ENCODE data around the gene RNF208.

Gene RNF208

DNA sequence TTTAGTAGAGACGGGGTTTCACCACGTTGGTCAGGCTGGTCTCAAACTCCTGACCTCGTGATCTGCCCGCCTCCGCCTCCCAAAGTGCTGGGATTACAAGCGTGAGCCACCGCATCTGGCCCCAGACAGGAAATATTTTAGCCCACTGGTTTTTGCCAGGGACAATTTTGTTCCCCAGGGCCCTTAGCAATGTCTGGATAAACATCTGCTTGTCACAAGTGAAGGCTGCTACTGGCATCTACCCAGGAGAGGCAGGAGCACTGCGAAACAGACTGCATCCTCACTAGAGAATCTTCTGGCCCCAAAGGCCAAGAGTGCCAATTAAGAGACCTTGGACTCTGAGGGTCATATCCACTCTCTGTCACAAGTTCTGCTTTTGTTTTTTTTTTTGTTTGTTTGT, 19.1 kb downstream of the RNF208 start:
- Histone ChIP-seq H3K36me3 (ENCODE audit: control insufficient read depth, insufficient read depth, low read length) (no peaks in the 10 kb centered on the region), H3K27me3 (ENCODE audit: control insufficient read depth, insufficient read depth, low read length) (no peaks in the 10 kb centered on the region), H3K9ac (ENCODE audit: low read length) (no peak overlapping the region), H3K4me1 (ENCODE audit: control insufficient read depth, insufficient read depth, low read length) (peaks cover 43% of the 10 kb centered on the region), H3K4me3 (ENCODE audit: low read length) (no peak overlapping the region), H3K9me3 (ENCODE audit: control insufficient read depth, low read length) (no peaks in the 10 kb centered on the region)

DNA sequence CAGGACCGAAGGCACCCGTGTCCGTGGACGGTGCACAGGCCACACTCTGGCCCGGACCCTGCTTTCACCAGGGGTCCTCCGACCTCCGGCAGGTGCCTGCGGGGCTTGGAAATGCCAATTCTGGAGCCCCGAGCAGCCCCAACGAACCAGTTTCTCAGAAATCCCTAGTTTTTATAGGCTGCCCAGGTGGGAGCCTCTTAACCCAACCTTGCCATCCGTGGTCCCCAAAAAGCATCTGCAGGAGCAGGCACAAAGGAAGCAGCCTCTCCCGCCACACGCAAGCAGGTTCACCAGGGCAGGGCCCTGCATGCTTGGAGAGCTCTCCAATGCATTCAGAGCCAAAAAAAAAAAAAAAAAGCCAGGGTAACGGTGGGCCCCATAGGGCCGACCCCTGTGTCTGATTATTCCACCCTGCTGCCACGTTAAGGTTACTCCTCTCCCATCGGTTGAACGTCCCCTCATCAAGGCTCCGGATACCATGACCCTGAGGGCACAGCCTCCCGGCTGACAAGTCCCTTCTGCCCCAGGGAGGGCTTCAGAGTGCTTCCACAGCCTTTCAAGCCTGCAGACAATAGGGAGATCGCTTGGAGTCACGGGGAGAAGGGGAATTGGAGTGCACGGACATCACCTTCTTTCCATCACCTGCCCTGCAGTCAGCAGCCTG, 20.7 kb downstream of the RNF208 start:
- peaks cover 53% of the 10 kb centered on the region for H3K4me1 ChIP-seq (ENCODE audit: control insufficient read depth, insufficient read depth, low read length)

DNA sequence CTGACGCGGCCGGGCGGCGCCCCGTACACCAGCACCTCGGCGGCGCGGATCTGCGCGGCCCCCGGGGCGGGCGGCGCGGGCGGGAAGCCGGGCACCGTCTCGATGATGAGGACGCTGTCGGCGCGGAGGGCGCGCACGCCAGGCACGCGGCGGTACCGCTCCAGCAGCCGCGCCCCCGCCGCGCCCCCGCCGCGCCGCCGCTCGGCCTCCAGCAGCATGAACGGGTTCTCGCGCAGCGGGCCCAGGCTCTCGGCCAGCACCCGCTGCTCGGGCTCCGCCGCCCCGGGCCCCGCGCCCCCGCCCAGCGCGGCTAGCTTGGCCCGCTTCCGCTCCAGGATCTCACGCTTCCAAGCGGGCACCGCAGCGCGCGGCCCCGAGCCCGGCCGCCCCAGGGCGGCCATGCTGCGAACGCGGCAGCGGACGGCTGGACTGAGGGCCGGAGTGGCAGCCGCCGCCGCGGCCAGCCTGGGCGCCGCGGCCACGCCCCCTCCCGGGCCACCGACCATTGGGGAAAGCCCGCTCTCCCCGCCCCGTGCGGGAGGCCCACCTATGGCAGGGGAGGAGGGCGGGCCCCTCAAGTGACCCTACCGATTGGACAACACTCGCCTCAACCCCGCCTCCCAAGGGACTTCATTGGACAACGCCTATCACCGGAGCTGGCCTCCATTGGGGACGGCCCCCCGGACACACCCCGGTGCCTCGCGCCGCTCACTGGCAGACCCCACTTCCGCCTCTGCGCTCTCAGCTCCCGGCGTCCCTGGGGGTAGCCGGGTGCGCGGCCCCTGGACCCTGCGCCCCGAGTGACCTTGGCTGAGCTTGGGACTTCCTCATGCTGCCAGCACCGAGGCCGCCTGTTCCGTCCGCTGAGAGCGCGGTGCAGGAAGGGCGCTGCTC, 21.5 kb downstream of the RNF208 start, which contains the start of gene TPRN:
Gene TPRN, minus strand, starts transcription at position 431 of the 894 bp plus-strand sequence. Its CDS starts 30 bp downstream, at position 401.
- no peaks in the 10 kb centered on the region for H3K36me3 ChIP-seq (ENCODE audit: control insufficient read depth, insufficient read depth, low read length)
- peak within 1 kb of the TSS; percentile 66 for H3K9ac ChIP-seq (ENCODE audit: low read length)
- H3K9me3 ChIP-seq (ENCODE audit: control insufficient read depth, low read length): no peaks in the 10 kb centered on the region
- H3K27me3 ChIP-seq (ENCODE audit: control insufficient read depth, insufficient read depth, low read length): no peaks in the 10 kb centered on the region
- peak within 1 kb of the TSS; percentile 44 for H3K4me3 ChIP-seq (ENCODE audit: low read length)
- H3K4me1 ChIP-seq (ENCODE audit: control insufficient read depth, insufficient read depth, low read length): peaks cover 55% of the 10 kb centered on the region

More for the DNA sequence above, 20.7 kb downstream of the RNF208 start:
- Histone ChIP-seq H3K9me3 (ENCODE audit: control insufficient read depth, low read length) (no peaks in the 10 kb centered on the region), H3K9ac (ENCODE audit: low read length) (peak overlapping the region; percentile 66), H3K27me3 (ENCODE audit: control insufficient read depth, insufficient read depth, low read length) (no peaks in the 10 kb centered on the region), H3K36me3 (ENCODE audit: control insufficient read depth, insufficient read depth, low read length) (no peaks in the 10 kb centered on the region), H3K4me3 (ENCODE audit: low read length) (peak overlapping the region; percentile 44)

DNA sequence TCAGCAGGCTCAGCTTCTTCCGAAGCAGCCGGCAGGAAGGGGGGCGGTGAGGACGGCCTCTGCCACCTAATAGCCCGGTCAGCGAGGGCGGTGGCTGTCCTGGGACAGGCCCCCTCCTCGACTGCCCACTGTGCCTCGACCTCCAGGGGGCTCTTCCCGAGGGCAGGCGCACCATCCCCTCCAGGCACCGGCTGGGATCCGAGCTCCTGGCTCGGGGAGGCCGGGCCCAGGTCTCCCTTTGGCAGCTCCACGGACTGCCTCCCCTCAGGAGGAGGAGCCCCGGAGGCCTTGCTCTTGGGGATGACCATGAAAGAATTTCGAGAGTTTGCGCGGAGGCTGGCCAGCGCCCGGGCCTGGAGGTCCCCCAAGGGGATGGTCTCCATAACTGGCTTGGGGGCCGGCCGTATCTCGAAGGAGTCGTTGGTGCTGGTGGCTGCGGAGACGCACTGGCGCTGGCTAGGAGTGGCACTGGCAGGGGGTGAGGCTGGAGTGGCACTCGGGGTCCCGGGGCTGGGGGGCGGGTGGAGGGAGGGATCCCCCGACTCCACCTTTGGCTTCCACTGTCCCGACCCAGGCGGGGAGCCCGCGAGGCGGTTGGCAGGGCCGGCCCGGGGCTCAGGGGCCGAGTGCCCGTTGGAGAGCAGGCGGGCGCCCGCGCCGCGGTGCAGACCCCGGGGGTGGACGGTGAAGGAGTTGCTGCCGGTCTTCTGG, 22.5 kb downstream of the RNF208 start:
- Histone ChIP-seq H3K9ac (ENCODE audit: low read length) (peak overlapping the region; percentile 57), H3K4me1 (ENCODE audit: control insufficient read depth, insufficient read depth, low read length) (peaks cover 65% of the 10 kb centered on the region), H3K9me3 (ENCODE audit: control insufficient read depth, low read length) (no peaks in the 10 kb centered on the region), H3K36me3 (ENCODE audit: control insufficient read depth, insufficient read depth, low read length) (no peaks in the 10 kb centered on the region), H3K27me3 (ENCODE audit: control insufficient read depth, insufficient read depth, low read length) (no peaks in the 10 kb centered on the region), H3K4me3 (ENCODE audit: low read length) (no peak overlapping the region)

DNA sequence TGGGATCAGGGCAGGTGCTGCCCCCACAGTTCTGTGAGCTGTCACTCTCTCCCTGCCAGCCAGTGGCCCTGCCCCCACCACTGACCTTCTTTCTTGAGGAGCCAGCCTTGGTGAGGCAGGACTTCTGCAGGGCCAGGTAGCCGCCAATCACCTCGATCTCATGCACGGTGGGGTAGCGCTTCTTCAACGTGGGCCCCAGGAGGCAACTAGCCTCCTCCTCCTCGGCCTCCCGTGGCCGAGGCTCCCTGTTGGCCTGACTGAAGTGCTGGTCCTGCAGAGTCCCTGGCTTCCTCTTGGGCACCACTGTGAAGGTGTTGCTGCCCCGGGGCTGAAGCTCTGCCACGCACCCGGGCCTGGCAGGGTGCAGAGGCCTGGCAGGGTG, 23.1 kb downstream of the RNF208 start:
- no peaks in the 10 kb centered on the region for H3K9me3 ChIP-seq (ENCODE audit: control insufficient read depth, low read length)
- H3K9ac ChIP-seq (ENCODE audit: low read length): peak overlapping the region; percentile 49
- peaks cover 64% of the 10 kb centered on the region for H3K4me1 ChIP-seq (ENCODE audit: control insufficient read depth, insufficient read depth, low read length)
- H3K4me3 ChIP-seq (ENCODE audit: low read length): no peak overlapping the region
- H3K27me3 ChIP-seq (ENCODE audit: control insufficient read depth, insufficient read depth, low read length): no peaks in the 10 kb centered on the region
- no peaks in the 10 kb centered on the region for H3K36me3 ChIP-seq (ENCODE audit: control insufficient read depth, insufficient read depth, low read length)

DNA sequence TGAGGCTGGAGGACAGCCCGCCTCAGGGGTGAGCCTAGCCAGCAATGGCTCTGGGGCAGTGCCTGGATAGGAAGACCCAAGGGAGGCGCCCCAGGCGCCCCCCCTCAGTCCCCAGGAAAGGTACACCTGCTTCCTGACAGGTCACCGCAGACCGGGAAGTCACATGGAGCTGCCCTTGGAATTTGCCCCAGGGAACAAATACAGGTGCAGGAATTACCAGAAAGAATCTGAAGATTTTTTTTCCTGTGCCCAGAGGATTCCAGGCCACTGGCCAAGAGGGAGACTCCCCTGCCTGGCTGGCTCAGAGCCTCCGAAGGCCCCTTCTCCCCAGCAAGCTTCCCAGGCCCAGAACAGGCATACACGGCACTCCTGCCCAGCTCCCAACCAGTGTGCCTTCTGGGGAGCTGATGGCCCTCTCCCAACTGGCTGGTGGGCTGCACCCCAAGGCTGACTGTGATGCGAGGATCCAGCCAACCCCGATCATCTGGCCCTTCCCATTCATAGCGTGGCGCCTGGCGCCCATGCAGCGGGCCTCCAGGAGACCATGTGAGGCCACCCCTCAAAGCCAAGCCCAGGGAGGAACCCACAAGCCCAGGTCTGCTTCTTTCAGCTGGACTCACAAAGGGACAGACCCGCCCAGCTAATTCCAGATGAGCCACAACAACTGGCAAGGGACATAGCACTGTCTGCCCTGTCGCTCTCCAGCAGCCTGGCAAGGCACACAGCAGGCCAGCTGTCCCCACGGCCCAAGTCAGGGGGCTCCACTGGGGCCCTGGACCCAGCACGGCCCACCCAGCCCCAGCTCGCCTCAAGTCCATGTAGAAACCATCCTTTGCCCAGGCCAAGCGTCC, 23.8 kb downstream of the RNF208 start:
- Histone ChIP-seq H3K4me1 (ENCODE audit: control insufficient read depth, insufficient read depth, low read length) (peaks cover 63% of the 10 kb centered on the region), H3K4me3 (ENCODE audit: low read length) (peak overlapping the region; percentile 25), H3K36me3 (ENCODE audit: control insufficient read depth, insufficient read depth, low read length) (no peaks in the 10 kb centered on the region), H3K9me3 (ENCODE audit: control insufficient read depth, low read length) (no peaks in the 10 kb centered on the region), H3K27me3 (ENCODE audit: control insufficient read depth, insufficient read depth, low read length) (no peaks in the 10 kb centered on the region), H3K9ac (ENCODE audit: low read length) (peak overlapping the region; percentile 49)

DNA sequence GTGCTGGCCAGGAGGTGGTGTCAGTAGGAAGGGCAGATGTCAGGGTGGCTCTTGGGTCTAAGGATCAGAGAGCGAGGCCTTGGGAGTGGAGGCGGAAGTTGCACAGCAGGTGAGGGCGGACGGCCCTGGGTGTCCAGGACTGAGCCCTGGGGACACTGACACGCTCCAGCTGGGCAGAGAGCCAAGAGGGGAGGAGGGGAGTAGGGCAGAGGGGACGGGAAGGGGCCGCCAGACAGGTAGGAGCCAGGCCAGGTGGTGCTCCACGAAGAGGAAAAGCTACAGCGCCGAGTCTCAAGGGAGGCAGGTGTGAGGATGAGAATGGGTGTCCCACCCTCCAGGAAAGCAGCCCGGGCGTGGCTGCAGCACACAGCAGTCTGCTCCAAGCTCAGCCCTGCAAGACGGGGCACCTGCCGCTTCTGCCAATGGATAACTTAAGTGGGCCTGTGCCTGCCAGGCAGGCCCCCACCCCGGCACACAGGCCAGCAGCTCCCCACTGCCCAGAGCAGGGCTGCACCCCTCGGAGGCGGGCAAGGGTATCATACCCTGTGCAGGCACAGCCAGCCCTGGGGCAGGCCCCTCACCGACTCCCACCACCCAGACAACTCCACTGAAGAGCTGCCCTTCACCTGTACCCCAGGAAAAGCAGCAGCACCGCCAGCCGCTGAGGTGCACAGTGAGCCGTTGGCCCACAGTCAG, 26.4 kb downstream of the RNF208 start:
- H3K36me3 ChIP-seq (ENCODE audit: control insufficient read depth, insufficient read depth, low read length): no peaks in the 10 kb centered on the region
- H3K27me3 ChIP-seq (ENCODE audit: control insufficient read depth, insufficient read depth, low read length): no peaks in the 10 kb centered on the region
- peaks cover 57% of the 10 kb centered on the region for H3K4me1 ChIP-seq (ENCODE audit: control insufficient read depth, insufficient read depth, low read length)
- H3K9me3 ChIP-seq (ENCODE audit: control insufficient read depth, low read length): no peaks in the 10 kb centered on the region
- no peak overlapping the region for H3K4me3 ChIP-seq (ENCODE audit: low read length)
- no peak overlapping the region for H3K9ac ChIP-seq (ENCODE audit: low read length)

DNA sequence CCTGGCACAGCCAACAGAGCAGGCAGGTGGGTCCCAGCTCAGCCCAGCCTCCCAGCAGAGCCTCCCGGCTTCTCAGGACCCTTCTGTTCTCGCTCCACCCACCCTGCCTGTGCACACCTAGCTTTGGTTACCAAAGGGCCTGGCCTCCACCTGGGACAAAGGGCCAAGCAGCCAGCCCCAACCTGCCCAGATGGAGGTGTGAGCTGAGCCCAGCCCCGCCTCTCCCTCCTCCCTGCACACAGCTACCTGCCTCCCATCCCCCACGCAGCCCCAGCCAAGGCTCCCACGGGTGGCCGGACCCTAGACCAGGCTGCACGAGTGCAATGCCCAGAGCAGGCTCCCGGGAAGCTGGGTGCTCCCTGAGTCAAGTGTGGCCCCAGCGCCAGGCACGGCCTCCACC, 27.1 kb downstream of the RNF208 start:
- no peaks in the 10 kb centered on the region for H3K36me3 ChIP-seq (ENCODE audit: control insufficient read depth, insufficient read depth, low read length)
- no peak overlapping the region for H3K4me3 ChIP-seq (ENCODE audit: low read length)
- no peak overlapping the region for H3K9ac ChIP-seq (ENCODE audit: low read length)
- H3K4me1 ChIP-seq (ENCODE audit: control insufficient read depth, insufficient read depth, low read length): peaks cover 65% of the 10 kb centered on the region
- H3K9me3 ChIP-seq (ENCODE audit: control insufficient read depth, low read length): no peaks in the 10 kb centered on the region
- H3K27me3 ChIP-seq (ENCODE audit: control insufficient read depth, insufficient read depth, low read length): no peaks in the 10 kb centered on the region

DNA sequence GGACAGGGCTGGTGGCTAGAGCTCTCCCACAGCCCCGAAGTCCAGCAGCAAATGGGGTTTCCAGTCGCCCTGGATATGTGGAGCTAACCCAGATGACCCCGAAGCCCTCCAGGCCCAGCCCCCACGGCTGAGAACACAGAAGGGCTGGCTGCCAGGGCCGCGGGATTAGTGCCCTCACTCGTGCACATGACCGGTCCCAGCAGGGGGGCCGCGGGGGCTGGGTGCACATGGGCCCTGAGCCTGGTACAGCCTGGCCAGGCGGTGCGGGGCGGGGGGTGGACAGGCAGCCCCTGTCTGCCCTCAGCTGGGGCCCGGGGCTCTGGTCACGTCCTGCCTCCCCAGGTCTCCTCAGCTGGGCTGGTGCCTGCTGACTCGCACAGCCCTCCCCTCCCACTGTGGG, 27.7 kb downstream of the RNF208 start:
- Histone ChIP-seq H3K9me3 (ENCODE audit: control insufficient read depth, low read length) (no peaks in the 10 kb centered on the region), H3K4me3 (ENCODE audit: low read length) (no peak overlapping the region), H3K9ac (ENCODE audit: low read length) (no peak overlapping the region), H3K36me3 (ENCODE audit: control insufficient read depth, insufficient read depth, low read length) (no peaks in the 10 kb centered on the region), H3K27me3 (ENCODE audit: control insufficient read depth, insufficient read depth, low read length) (no peaks in the 10 kb centered on the region), H3K4me1 (ENCODE audit: control insufficient read depth, insufficient read depth, low read length) (peaks cover 68% of the 10 kb centered on the region)

DNA sequence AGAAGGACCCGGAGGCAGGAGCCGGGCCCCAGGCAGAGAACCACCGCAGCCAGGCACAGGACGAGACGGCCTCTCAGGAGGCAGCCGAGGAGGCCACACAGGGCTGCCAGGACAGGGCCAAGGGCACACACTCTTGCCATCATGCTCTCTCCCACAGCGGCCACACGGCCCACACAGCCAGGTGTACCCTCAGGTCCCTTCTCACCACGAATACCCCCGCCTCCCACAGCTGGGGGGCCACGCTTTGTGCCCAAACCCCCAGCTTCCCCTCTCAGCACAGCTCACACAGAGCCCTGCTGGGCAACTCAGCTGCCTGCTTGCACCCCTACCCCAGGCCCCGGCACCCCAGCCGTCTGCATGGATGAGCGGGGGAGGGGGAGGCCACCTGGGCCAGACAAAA, 28.3 kb downstream of the RNF208 start:
- Histone ChIP-seq H3K9me3 (ENCODE audit: control insufficient read depth, low read length) (no peaks in the 10 kb centered on the region), H3K36me3 (ENCODE audit: control insufficient read depth, insufficient read depth, low read length) (no peaks in the 10 kb centered on the region), H3K4me1 (ENCODE audit: control insufficient read depth, insufficient read depth, low read length) (peaks cover 64% of the 10 kb centered on the region), H3K4me3 (ENCODE audit: low read length) (no peak overlapping the region), H3K27me3 (ENCODE audit: control insufficient read depth, insufficient read depth, low read length) (no peaks in the 10 kb centered on the region), H3K9ac (ENCODE audit: low read length) (no peak overlapping the region)

DNA sequence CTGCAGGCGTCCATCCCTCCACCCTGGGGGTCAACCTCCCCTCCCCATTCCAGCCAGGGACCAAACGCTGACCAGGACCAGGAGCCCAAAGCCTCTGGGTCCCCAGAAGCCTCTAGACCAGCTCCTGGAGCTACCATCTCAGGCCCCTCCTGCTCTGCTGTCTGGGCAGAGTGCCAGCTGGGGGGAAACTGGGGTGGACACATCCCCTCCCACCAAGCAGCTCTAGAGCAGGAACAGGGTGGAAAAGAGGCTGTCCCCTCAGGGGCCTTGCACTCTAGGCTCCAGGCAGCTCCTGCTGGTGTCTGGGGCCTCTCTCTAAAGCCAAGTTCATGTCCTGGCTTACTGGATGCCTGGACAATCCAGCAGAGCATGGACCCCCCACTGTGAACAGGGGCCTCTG, 29.2 kb downstream of the RNF208 start:
- no peaks in the 10 kb centered on the region for H3K9me3 ChIP-seq (ENCODE audit: control insufficient read depth, low read length)
- no peak overlapping the region for H3K4me3 ChIP-seq (ENCODE audit: low read length)
- H3K9ac ChIP-seq (ENCODE audit: low read length): no peak overlapping the region
- peaks cover 56% of the 10 kb centered on the region for H3K4me1 ChIP-seq (ENCODE audit: control insufficient read depth, insufficient read depth, low read length)
- H3K36me3 ChIP-seq (ENCODE audit: control insufficient read depth, insufficient read depth, low read length): no peaks in the 10 kb centered on the region
- no peaks in the 10 kb centered on the region for H3K27me3 ChIP-seq (ENCODE audit: control insufficient read depth, insufficient read depth, low read length)

All from mucosa of stomach (tissue), 1 donor.